Nephron progenitor cell (in vitro differentiated cells): ENCODE results near the gene KCMF1.
"Not testable (repeated sequence)": the region's sequence is repeated elsewhere in the genome, so short reads cannot be mapped to it uniquely, and the experiment has no call there.

Experiments used
- DNase-seq: peaks from one replicate; pipeline ENCODE4 v3.0.0; 2021
- H3K27ac Mint-ChIP-seq: 2 replicates; pipeline ENCODE4 v1.8.0; 2021; ENCODE audit warnings: mild to moderate bottlenecking, moderate library complexity, mixed read lengths
- H3K27me3 Mint-ChIP-seq: 2 replicates; pipeline ENCODE4 v1.8.0; 2021; ENCODE audit warnings: mild to moderate bottlenecking, low read depth, mixed read lengths; ENCODE audit not compliant: poor library complexity
- H3K36me3 Mint-ChIP-seq: 2 replicates; pipeline ENCODE4 v1.8.0; 2021; ENCODE audit warnings: low read depth, mixed read lengths
- H3K4me1 Mint-ChIP-seq: 2 replicates; pipeline ENCODE4 v1.8.0; 2021; ENCODE audit warnings: mixed read lengths
- H3K4me3 Mint-ChIP-seq: 2 replicates; pipeline ENCODE4 v1.8.0; 2021; ENCODE audit warnings: mild to moderate bottlenecking, moderate library complexity, mixed read lengths
- H3K9me3 Mint-ChIP-seq: 2 replicates; pipeline ENCODE4 v1.8.0; 2021; ENCODE audit warnings: mild to moderate bottlenecking, moderate library complexity, mixed read lengths
- CTCF ChIP-seq: fragments of 200-600 bp; sonication (generic); IDR thresholded peaks from 2 replicates; pipeline ENCODE4 v1.5.0; 2021; ENCODE audit warnings: antibody characterized with exemption

KCMF1 gene

GRCh38 chr2:84940831-84941412 is 30.0 kb upstream of the KCMF1 start:
- H3K27me3 Mint-ChIP-seq: peaks cover 4% of the 10 kb centered on the region
- H3K9me3 Mint-ChIP-seq: no peaks in the 10 kb centered on the region
- TF ChIP-seq CTCF: no peak
- DNase-seq: no peak
- no peak overlapping the region for H3K27ac Mint-ChIP-seq
- no peak overlapping the region for H3K4me3 Mint-ChIP-seq
- H3K4me1 Mint-ChIP-seq: peaks cover 5% of the 10 kb centered on the region
- no peaks in the 10 kb centered on the region for H3K36me3 Mint-ChIP-seq

GRCh38 chr2:84942166-84942565 is 28.8 kb upstream of the KCMF1 start:
- H3K27me3 Mint-ChIP-seq: no peaks in the 10 kb centered on the region
- H3K4me3 Mint-ChIP-seq: no peak overlapping the region
- H3K36me3 Mint-ChIP-seq: no peaks in the 10 kb centered on the region
- H3K9me3 Mint-ChIP-seq: no peaks in the 10 kb centered on the region
- H3K4me1 Mint-ChIP-seq: peaks cover 5% of the 10 kb centered on the region
- no peak for TF ChIP-seq CTCF
- DNase-seq: no peak
- H3K27ac Mint-ChIP-seq: no peak overlapping the region

GRCh38 chr2:84942964-84943421 is 28.0 kb upstream of the KCMF1 start:
- H3K9me3 Mint-ChIP-seq: no peaks in the 10 kb centered on the region
- H3K36me3 Mint-ChIP-seq: no peaks in the 10 kb centered on the region
- TF ChIP-seq CTCF: no peak
- no peak overlapping the region for H3K27ac Mint-ChIP-seq
- no peak for DNase-seq
- H3K4me3 Mint-ChIP-seq: no peak overlapping the region
- H3K4me1 Mint-ChIP-seq: peaks cover 5% of the 10 kb centered on the region
- H3K27me3 Mint-ChIP-seq: no peaks in the 10 kb centered on the region

GRCh38 chr2:84944295-84944909 is 26.6 kb upstream of the KCMF1 start:
- Mint-ChIP-seq H3K27ac (peak overlapping the region; percentile 51), H3K36me3 (no peaks in the 10 kb centered on the region), H3K4me3 (no peak overlapping the region), H3K9me3 (no peaks in the 10 kb centered on the region), H3K27me3 (no peaks in the 10 kb centered on the region), H3K4me1 (peaks cover 5% of the 10 kb centered on the region)
- DNase-seq: no peak
- TF ChIP-seq CTCF: no peak

- H3K9me3 Mint-ChIP-seq, H3K27ac Mint-ChIP-seq, H3K36me3 Mint-ChIP-seq, H3K4me3 Mint-ChIP-seq, DNase-seq, H3K27me3 Mint-ChIP-seq, H3K4me1 Mint-ChIP-seq: not testable (repeated sequence)
Measured at GRCh38 chr2:84945838-84946203, 25.1 kb upstream of the KCMF1 start.

GRCh38 chr2:84946204-84947009 is 24.6 kb upstream of the KCMF1 start:
- no peaks in the 10 kb centered on the region for H3K4me1 Mint-ChIP-seq
- TF ChIP-seq CTCF: no peak
- H3K9me3 Mint-ChIP-seq: no peaks in the 10 kb centered on the region
- H3K27me3 Mint-ChIP-seq: peaks cover 7% of the 10 kb centered on the region
- DNase-seq: no peak
- H3K27ac Mint-ChIP-seq: peak overlapping the region; percentile 83
- no peaks in the 10 kb centered on the region for H3K36me3 Mint-ChIP-seq
- H3K4me3 Mint-ChIP-seq: no peak overlapping the region
